HT1080 (cell line): ENCODE results near the gene ZNF735. TPM values are rescaled to one million over a fixed set of nuclear protein-coding genes. Genes with fewer than 3 reads are reported as not detected.
"Not testable (repeated sequence)": the region's sequence is repeated elsewhere in the genome, so short reads cannot be mapped to it uniquely, and the experiment has no call there.

Experiments
- DNase-seq: peaks from one replicate; pipeline ENCODE4 v3.0.0-alpha.2; 2015; ENCODE audit warnings: low read depth
- polyA plus RNA-seq, 2 experiments: library from polyadenylated mRNA; depleted of rRNA; stranded (reverse); fragments of >200 nt; gene quantifications; 2 replicates each; pipeline ENCODE4 v1.2.3, GENCODE V29; 2015
- total RNA-seq: library from RNA; depleted of rRNA; stranded (reverse); fragments of >200 nt; shearing (Covaris generic); gene quantifications from 2 replicates; pipeline ENCODE4 v1.2.3, GENCODE V29; 2014; rRNA removed

Gene ZNF735
- not detected in 2 replicates for total RNA-seq
- not detected in 2 replicates for polyA plus RNA-seq (2015; cell fraction: cytosol; rRNA removed)
- polyA plus RNA-seq (2015; cell fraction: nucleus; rRNA removed): not detected in 2 replicates

DNA sequence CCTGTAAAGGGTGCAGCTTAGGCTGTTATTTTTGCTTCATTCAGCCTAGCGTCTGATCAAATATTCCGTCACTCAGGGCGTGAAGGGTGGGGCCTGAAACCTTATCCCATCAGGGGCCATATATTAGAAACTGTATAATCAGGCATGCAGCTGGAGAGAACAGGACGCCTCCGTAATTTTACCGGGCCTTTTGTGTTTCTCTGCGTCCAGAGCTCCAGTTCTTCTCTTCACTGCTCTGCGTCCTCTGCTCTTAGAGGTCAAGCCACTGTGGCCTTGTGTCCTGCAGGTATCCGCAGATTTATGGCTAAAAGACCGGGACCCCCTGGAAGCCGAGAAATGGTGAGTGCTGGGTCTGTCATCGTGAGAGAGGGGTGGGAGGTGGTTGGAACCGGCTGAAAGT is at the start of gene ZNF735:
ZNF735 (plus strand) TSS at position 301 of the 400 bp plus-strand sequence; CDS start at position 301, 0 bp downstream.
- DNase-seq: no peak

GRCh38 chr7:64170974-64171373 is 36.0 kb upstream of the ZNF735 start:
- not testable (repeated sequence) for DNase-seq

GRCh38 chr7:64174328-64174727 is 32.7 kb upstream of the ZNF735 start:
- no peak for DNase-seq

DNA sequence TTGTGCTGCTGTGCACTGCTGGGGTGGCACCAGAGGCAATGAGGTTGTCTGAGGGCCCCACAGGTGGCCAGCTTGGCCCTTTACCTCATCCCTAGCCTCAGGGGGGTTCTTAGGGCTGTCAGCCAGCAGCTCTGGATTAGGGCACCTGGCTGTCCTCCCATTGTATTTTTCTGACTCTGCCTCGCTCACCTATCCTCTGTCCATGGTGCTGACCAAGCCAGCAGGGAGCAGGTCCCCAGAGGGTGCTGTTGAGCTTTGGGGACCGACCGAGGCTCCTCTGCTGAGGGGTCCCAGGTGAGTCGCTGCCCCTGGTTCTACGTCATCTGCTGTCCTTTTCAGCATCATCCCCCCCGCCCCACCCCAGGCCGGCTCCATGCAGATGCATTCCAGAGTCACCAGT is 32.1 kb upstream of the ZNF735 start:
- no peak for DNase-seq

DNA sequence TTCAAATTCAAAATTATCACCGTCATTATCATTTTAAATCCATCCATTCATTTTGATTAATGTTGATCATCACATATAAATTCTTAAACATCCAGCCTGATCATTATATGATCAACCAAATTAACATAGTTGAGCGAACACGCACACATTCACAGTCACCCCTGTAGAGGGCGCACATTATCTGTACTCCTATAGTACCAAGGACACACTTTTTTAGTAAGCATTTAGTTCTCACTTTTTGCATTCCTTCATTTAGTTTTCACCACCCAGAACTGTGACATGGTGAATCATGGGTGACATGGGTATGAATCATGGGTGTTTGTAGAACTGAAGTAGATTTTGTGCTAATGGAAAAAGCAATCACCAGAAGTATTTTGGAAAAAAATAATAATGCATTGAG is 26.0 kb upstream of the ZNF735 start:
- DNase-seq: no peak

GRCh38 chr7:64181586-64181985 is 25.4 kb upstream of the ZNF735 start:
- DNase-seq: no peak

GRCh38 chr7:64182036-64182790 is 24.8 kb upstream of the ZNF735 start:
- no peak for DNase-seq

- no peak for DNase-seq
These were observed 23.8 kb upstream of the ZNF735 start for GRCh38 chr7:64183126-64183742.

DNA sequence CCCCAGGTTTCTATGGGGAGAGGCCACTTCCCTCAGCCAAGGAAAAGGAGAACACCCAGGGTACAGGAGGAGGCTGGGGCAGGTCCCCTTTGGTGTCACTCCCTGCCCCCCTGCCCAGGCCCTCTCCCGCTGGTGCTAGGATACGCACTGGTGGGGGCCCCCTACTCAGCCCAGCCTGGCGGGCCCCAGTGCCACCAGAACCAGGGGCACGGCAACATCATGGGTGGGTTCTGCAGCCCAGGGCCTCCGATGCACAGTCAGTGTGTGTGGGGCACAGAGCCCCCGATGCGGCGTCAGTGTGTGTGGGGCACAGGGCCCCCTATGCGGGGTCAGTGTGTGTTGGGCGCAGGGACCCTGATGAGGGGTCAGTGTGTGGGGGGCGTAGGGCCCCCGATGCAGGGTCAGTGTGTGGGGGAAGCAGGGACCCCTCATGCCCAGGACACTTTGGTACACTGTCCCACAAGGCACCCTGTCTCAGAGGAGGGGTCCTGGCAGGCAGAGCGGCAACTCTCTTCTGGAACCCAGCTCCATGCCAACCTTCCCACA is 23.1 kb upstream of the ZNF735 start:
- DNase-seq: no peak

GRCh38 chr7:64184376-64184775 is 22.6 kb upstream of the ZNF735 start:
- no peak for DNase-seq

DNA sequence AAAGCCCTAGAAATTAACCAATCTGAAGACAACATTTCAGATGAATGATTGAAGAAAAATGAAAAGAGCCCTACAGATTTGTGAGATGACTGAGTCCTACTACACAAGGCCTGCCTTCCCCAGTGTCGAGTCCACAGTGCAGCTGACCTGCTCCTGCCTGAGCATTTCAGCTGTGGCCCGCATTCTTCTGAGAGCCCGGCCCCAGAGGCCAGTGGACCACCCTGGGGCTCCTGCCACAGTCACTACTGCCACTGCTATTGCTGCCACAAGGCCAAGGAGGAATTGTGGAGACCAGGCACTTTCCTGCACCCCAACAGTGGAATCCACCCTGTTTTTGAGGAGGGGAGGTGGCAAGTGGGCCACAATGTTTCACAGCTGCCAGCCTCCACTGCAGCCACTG is 19.6 kb upstream of the ZNF735 start:
- no peak for DNase-seq

DNA sequence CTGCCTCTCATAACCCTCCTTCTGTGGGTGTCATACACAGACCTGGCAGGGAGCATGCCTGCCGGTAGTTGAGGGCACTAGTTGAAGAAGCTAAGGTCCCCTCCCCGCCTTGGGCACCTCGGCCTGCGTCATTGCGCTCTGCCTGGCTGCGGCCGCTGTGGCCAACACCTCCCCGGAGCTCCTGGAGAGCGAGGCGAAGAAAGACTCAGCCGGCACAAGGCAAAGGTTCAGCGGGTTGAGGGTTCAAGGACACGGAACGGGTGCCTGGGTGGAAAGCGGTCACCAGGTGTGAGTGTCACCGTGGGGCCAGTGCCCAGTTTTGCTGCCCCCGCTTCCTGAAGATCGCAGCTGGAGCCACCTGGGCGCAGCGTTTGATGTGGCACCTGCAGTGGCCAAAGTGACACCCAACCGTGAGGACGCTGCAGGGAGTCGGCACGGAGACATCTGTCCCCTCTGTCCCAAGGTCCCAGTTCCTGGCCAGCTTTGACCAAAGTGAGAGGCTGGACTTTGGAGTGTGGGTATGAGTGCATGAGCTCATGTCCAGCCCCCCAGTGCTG is 14.8 kb upstream of the ZNF735 start:
- DNase-seq: no peak

DNA sequence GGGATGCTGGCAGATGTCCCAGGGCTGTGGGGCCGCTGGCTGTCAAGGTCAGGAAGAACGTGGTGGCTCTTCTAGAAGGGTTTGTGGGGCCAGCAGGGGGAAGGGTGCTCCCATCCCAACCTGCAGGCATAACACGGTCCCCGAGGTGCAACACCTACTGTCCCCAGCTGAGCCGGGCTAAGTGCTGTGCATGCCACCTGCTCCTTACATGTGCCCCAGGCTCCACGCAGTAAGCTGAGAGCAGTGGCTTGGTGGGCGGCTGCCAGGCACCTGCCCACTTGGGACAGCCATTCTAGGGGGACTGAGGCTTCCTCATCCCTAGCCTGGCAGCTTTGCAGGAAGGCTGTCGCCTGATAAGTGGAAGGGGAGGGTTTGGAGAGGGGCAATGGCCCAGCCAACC is 14.2 kb upstream of the ZNF735 start:
- DNase-seq: no peak

- DNase-seq: not testable (repeated sequence)
These were observed 12.8 kb downstream of the ZNF735 start for GRCh38 chr7:64219710-64220298.

- no peak for DNase-seq
These were observed 16.4 kb downstream of the ZNF735 start for GRCh38 chr7:64223366-64223765.

GRCh38 chr7:64228174-64228573 is 21.2 kb downstream of the ZNF735 start, which contains the start of gene ZNF679:
ZNF679 (plus strand) TSS chr7:64228474; CDS start chr7:64249118, 20,644 bp downstream.
- not testable (repeated sequence) for DNase-seq

DNA sequence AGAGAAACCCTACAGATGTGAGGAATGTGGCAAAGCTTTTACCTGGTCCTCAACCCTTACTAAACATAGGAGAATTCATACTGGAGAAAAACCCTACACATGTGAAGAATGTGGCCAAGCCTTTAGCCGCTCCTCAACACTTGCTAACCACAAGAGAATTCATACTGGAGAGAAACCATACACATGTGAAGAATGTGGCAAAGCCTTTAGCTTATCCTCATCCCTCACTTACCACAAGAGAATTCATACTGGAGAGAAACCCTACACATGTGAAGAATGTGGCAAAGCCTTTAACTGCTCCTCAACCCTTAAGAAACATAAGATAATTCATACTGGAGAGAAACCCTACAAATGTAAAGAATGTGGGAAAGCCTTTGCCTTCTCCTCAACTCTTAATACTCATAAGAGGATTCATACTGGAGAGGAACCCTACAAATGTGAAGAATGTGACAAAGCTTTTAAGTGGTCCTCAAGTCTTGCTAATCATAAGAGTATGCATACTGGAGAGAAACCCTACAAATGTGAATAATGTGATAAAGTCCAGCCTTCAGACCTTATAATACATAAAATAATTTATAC is 59.4 kb downstream of the ZNF735 start:
- no peak for DNase-seq
